Measurements from ENCODE around the gene IFT20. TPM values are rescaled to one million over a fixed set of nuclear protein-coding genes. Genes with fewer than 3 reads are reported as not detected.

Gene IFT20
- total RNA-seq, 2 donors from 2014 or later: 45.2 to 55.0 TPM

GRCh38 chr17:28279411-28279810, 55.9 kb downstream of the IFT20 start:
- DNase-seq (ENCODE audit: low spot score): no peak
- TF ChIP-seq, protein P1, sequence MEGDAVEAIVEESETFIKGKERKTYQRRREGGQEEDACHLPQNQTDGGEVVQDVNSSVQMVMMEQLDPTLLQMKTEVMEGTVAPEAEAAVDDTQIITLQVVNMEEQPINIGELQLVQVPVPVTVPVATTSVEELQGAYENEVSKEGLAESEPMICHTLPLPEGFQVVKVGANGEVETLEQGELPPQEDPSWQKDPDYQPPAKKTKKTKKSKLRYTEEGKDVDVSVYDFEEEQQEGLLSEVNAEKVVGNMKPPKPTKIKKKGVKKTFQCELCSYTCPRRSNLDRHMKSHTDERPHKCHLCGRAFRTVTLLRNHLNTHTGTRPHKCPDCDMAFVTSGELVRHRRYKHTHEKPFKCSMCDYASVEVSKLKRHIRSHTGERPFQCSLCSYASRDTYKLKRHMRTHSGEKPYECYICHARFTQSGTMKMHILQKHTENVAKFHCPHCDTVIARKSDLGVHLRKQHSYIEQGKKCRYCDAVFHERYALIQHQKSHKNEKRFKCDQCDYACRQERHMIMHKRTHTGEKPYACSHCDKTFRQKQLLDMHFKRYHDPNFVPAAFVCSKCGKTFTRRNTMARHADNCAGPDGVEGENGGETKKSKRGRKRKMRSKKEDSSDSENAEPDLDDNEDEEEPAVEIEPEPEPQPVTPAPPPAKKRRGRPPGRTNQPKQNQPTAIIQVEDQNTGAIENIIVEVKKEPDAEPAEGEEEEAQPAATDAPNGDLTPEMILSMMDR (IDR thresholded peaks at IDR 0.05): no peak
- TF ChIP-seq POLR2A (IDR thresholded peaks at IDR 0.05) (no peak), POLR2AphosphoS5 (IDR thresholded peaks at IDR 0.05) (no peak)

More at GRCh38 chr17:28279411-28279810, 55.9 kb downstream of the IFT20 start:
- Histone ChIP-seq H3K27me3 (replicated peaks; ENCODE audit: insufficient read depth) (no peaks in the 10 kb centered on the region), H3K36me3 (no peaks in the 10 kb centered on the region), H3K4me1 (replicated peaks) (no peaks in the 10 kb centered on the region), H3K4me3 (no peak overlapping the region), H3K27ac (no peak overlapping the region), H3K9me3 (no peaks in the 10 kb centered on the region)
- WGBS: 84% methylated on average over 6 of the region's 6 CpGs
- intact Hi-C loops (cut with DNase I): no loop called here

Small RNA genes lying within 50 kb of the gene (microRNA-seq; reads per million reads assigned to microRNA genes)
- 0.42 reads per million for gene MIR4723

Other genes starting within 250 kb of the IFT20 start
- 100 to 1,000 TPM in 1 of 2 donors, 10 to 100 TPM in 1; 11.8 to 127 TPM for gene TMEM97, start 16.3 kb downstream of the IFT20 start, total RNA-seq
- gene TNFAIP1, start 289 bp upstream of the IFT20 start, total RNA-seq: 10 to 100 TPM; 32.2 to 63.1 TPM
- 100 to 1,000 TPM in 1 of 2 donors, 10 to 100 TPM in 1; 94.4 to 140 TPM for gene POLDIP2, start 22.1 kb upstream of the IFT20 start, total RNA-seq
- not detected for gene SEBOX, start 29.7 kb upstream of the IFT20 start, total RNA-seq
- gene VTN, start 34.8 kb upstream of the IFT20 start, total RNA-seq: 10 to 100 TPM in 1 of 2 donors, under 1 TPM in 1; 0.14 to 57.8 TPM
- 10 to 100 TPM; 20.6 to 21.4 TPM for gene SARM1, start 36.2 kb upstream of the IFT20 start, total RNA-seq
- 10 to 100 TPM; 14.9 to 20.1 TPM for gene SLC46A1, start 70.7 kb upstream of the IFT20 start, total RNA-seq
- gene SLC13A2, start 138.2 kb upstream of the IFT20 start, total RNA-seq: under 1 TPM; 0.09 to 0.68 TPM
- gene FOXN1, start 170.9 kb upstream of the IFT20 start, total RNA-seq: 1 to 10 TPM in 1 of 2 donors, under 1 TPM in 1; 0.64 to 1.2 TPM
- gene UNC119, start 217.2 kb upstream of the IFT20 start, total RNA-seq: 100 to 1,000 TPM in 1 of 2 donors, 10 to 100 TPM in 1; 51.1 to 154 TPM
- 100 to 1,000 TPM in 1 of 2 donors, 10 to 100 TPM in 1; 68.7 to 131 TPM for gene PIGS, start 236.1 kb upstream of the IFT20 start, total RNA-seq
- 10 to 100 TPM; 49.5 to 55.0 TPM for gene ALDOC, start 241.4 kb upstream of the IFT20 start, total RNA-seq

Measured in prostate gland (tissue), 2 donors.